H1 (cell line): ENCODE data around the gene PCCA. TPM values are rescaled to one million over a fixed set of nuclear protein-coding genes. Genes with fewer than 3 reads are reported as not detected.
"Not testable (repeated sequence)": the region's sequence is repeated elsewhere in the genome, so short reads cannot be mapped to it uniquely, and the experiment has no call there.

ENCODE experiments used
- CTCF ChIA-PET: fragments of 300-600 bp; sonication (Branson Sonifier 250); formaldehyde crosslinking; loops from one replicate; lab custom pipeline; 2021; ENCODE audit not compliant: partially characterized antibody; lab: Charles Lee
- POLR2A ChIA-PET: fragments of 300-600 bp; sonication (Branson Sonifier 250); formaldehyde crosslinking; loops from one replicate; lab custom pipeline; 2021; ENCODE audit warnings: inconsistent platforms; ENCODE audit not compliant: partially characterized antibody; lab: Charles Lee
- DNase-seq, 2 experiments: peaks; one replicate each; pipeline versions ENCODE4 v3.0.0 to v3.0.0-alpha.2; 2010 to 2022; ENCODE audit warnings: low spot score in 2 of 2, low read depth in 1 of 2, mixed read lengths in 1 of 2
- FAIRE-seq: peaks from 2 replicates; lab custom pipeline; 2011; peaks lifted over from hg19 to GRCh38; lab: Jason Lieb, UNC
- H2AFZ ChIP-seq: 2 replicates; pipeline ENCODE4 v1.8.1; 2012; ENCODE audit warnings: low read length, inconsistent platforms
- H2AK5ac ChIP-seq: 2 replicates; pipeline ENCODE4 v1.6.1; 2013; ENCODE audit warnings: low read depth, low read length
- H2BK120ac ChIP-seq: replicated peaks from 2 replicates; pipeline ENCODE3; 2013; ENCODE audit warnings: low read depth, low read length, inconsistent platforms
- H2BK12ac ChIP-seq: 2 replicates; pipeline ENCODE4 v1.6.1; 2013; ENCODE audit warnings: low read depth, low read length
- H2BK15ac ChIP-seq: 2 replicates; pipeline ENCODE4 v1.6.1; 2013; ENCODE audit warnings: low read length
- H2BK20ac ChIP-seq: 2 replicates; pipeline ENCODE4 v1.6.1; 2013; ENCODE audit warnings: low read length
- H2BK5ac ChIP-seq: 2 replicates; pipeline ENCODE4 v1.6.1; 2013; ENCODE audit warnings: low read depth, low read length
- H3K14ac ChIP-seq: 2 replicates; pipeline ENCODE4 v1.6.1; 2013; ENCODE audit warnings: inconsistent platforms; ENCODE audit not compliant: insufficient read length
- H3K18ac ChIP-seq: 2 replicates; pipeline ENCODE4 v1.6.1; 2013; ENCODE audit warnings: low read length; ENCODE audit errors: extremely low read depth
- H3K23ac ChIP-seq: 2 replicates; pipeline ENCODE4 v1.6.1; 2013; ENCODE audit warnings: inconsistent platforms; ENCODE audit not compliant: insufficient read length
- H3K23me2 ChIP-seq: 2 replicates; pipeline ENCODE4 v1.6.1; 2013; ENCODE audit warnings: low read depth, low read length
- H3K27ac ChIP-seq: 2 replicates; pipeline ENCODE4 v1.6.1; 2011; ENCODE audit warnings: low read depth, low read length, inconsistent platforms
- H3K27me3 ChIP-seq, 4 experiments: replicated peaks in 1 of 4; 1 replicate in 1 of 4; 2 replicates in 3 of 4; pipeline versions ENCODE4 v1.6.1 to v1.8.1; 2011 to 2013; ENCODE audit warnings: low read length in 3 of 4, mild to moderate bottlenecking in 3 of 4, inconsistent platforms in 2 of 4, mixed read lengths in 2 of 4, moderate library complexity in 1 of 4; ENCODE audit not compliant: control insufficient read depth in 3 of 4, insufficient read depth in 3 of 4; ENCODE audit errors: extremely low read depth in 1 of 4
- H3K36me3 ChIP-seq, 4 experiments: 2 replicates each; pipeline versions ENCODE4 v1.6.1 to v1.8.1; 2011 to 2013; ENCODE audit warnings: mild to moderate bottlenecking in 4 of 4, low read length in 3 of 4, moderate library complexity in 2 of 4, control low read depth in 1 of 4, inconsistent platforms in 1 of 4; ENCODE audit not compliant: insufficient read depth in 4 of 4, control insufficient read depth in 2 of 4
- H3K4ac ChIP-seq: replicated peaks from 2 replicates; pipeline ENCODE3; 2013; ENCODE audit warnings: low read length, low read depth, mixed read lengths, inconsistent platforms; ENCODE audit not compliant: insufficient read length
- H3K4me1 ChIP-seq, 4 experiments: replicated peaks in 1 of 4; 1 replicate in 1 of 4; 2 replicates in 3 of 4; pipeline versions ENCODE4 v1.6.1 to v1.8.1; 2011 to 2013; ENCODE audit warnings: low read length in 3 of 4, inconsistent platforms in 2 of 4, mixed read lengths in 1 of 4; ENCODE audit not compliant: insufficient read depth in 4 of 4, control insufficient read depth in 3 of 4
- H3K4me2 ChIP-seq, 2 experiments: 2 replicates each; pipeline versions ENCODE4 v1.6.1 to v1.8.1; 2011 to 2013; ENCODE audit warnings: low read depth in 2 of 2, low read length in 2 of 2, control low read depth in 1 of 2, inconsistent platforms in 1 of 2, mild to moderate bottlenecking in 1 of 2; ENCODE audit not compliant: insufficient read depth in 1 of 2
- H3K4me3 ChIP-seq, 4 experiments: fragments of 200-600, 300-600 bp in 1 of 4; sonication (generic), shearing (Covaris generic), sonication (Bioruptor Twin) in 1 of 4; 2 replicates each; pipeline versions ENCODE4 v1.5.1 to v1.8.1; 2011 to 2016; ENCODE audit warnings: low read length in 4 of 4, low read depth in 3 of 4, control low read depth in 2 of 4, inconsistent platforms in 2 of 4, mild to moderate bottlenecking in 2 of 4, mixed read lengths in 1 of 4, moderate library complexity in 1 of 4; ENCODE audit not compliant: insufficient read depth in 2 of 4; ENCODE audit errors: extremely low read depth in 1 of 4
- H3K56ac ChIP-seq: replicated peaks from 2 replicates; pipeline ENCODE3; 2013; ENCODE audit warnings: low read depth, mild to moderate bottlenecking, mixed read lengths, low read length, inconsistent platforms; ENCODE audit not compliant: insufficient read length
- H3K79me1 ChIP-seq: 2 replicates; pipeline ENCODE4 v1.6.1; 2013; ENCODE audit warnings: low read depth, low read length, control low read depth
- H3K79me2 ChIP-seq, 2 experiments: 2 replicates each; pipeline versions ENCODE4 v1.6.1 to v1.8.1; 2012 to 2013; ENCODE audit warnings: low read length in 2 of 2, mild to moderate bottlenecking in 2 of 2, inconsistent platforms in 1 of 2; ENCODE audit not compliant: insufficient read depth in 2 of 2, control insufficient read depth in 1 of 2
- H3K9ac ChIP-seq, 4 experiments: replicated peaks in 1 of 4; 1 replicate in 1 of 4; 2 replicates in 3 of 4; pipeline versions ENCODE4 v1.6.1 to v1.8.1; 2011 to 2013; ENCODE audit warnings: low read depth in 3 of 4, low read length in 3 of 4, control low read depth in 2 of 4, mild to moderate bottlenecking in 2 of 4, moderate library complexity in 2 of 4, inconsistent platforms in 1 of 4; ENCODE audit errors: extremely low read depth in 1 of 4
- H3K9me3 ChIP-seq, 2 experiments: 2 replicates each; pipeline versions ENCODE4 v1.6.1 to v1.8.1; 2012 to 2013; ENCODE audit warnings: mild to moderate bottlenecking in 2 of 2, moderate library complexity in 2 of 2, control low read depth in 1 of 2, inconsistent platforms in 1 of 2, low read depth in 1 of 2, low read length in 1 of 2, mixed read lengths in 1 of 2; ENCODE audit not compliant: insufficient read depth in 2 of 2
- H4K20me1 ChIP-seq, 2 experiments: replicated peaks in 1 of 2; 2 replicates each; pipeline versions ENCODE3 to v1.8.1; 2011 to 2013; ENCODE audit warnings: inconsistent platforms in 2 of 2, low read length in 2 of 2, mild to moderate bottlenecking in 1 of 2; ENCODE audit not compliant: insufficient read depth in 2 of 2, control insufficient read depth in 1 of 2
- H4K5ac ChIP-seq: 2 replicates; pipeline ENCODE4 v1.6.1; 2013; ENCODE audit warnings: low read length, low read depth, mixed read lengths, inconsistent platforms; ENCODE audit not compliant: insufficient read length
- H4K8ac ChIP-seq: 2 replicates; pipeline ENCODE4 v1.8.0; 2013; ENCODE audit warnings: mild to moderate bottlenecking, moderate library complexity, low read length, inconsistent platforms; ENCODE audit not compliant: insufficient read depth; ENCODE audit errors: extremely low read depth
- H4K91ac ChIP-seq: replicated peaks from 2 replicates; pipeline ENCODE3; 2013; ENCODE audit warnings: low read length, mixed read lengths, inconsistent platforms; ENCODE audit not compliant: insufficient read length
- KDM5A ChIP-seq: fragments of 200-600 bp; IDR thresholded peaks from 2 replicates; pipeline ENCODE4 v1.7.1; 2012; ENCODE audit warnings: mild to moderate bottlenecking, low read length, inconsistent platforms, mixed read lengths
- WGBS, 2 experiments: shearing (Covaris generic) in 1 of 2; methylation state at CpG; one replicate each; pipeline versions ENCODE4 v1.1.6 to v1.1.7; 2013 to 2015; ENCODE audit warnings: low lambda C conversion rate in 2 of 2, mixed read lengths in 2 of 2, inconsistent platforms in 1 of 2, low coverage in 1 of 2, missing lambda C conversion rate in 1 of 2; ENCODE audit not compliant: insufficient replicate concordance in 2 of 2, insufficient coverage in 1 of 2, insufficient read length in 1 of 2; ENCODE audit errors: extremely low coverage in 1 of 2, missing lambda C conversion rate in 1 of 2; 5-methylcytosine and 5-hydroxymethylcytosine counted together
- polyA plus RNA-seq, 7 experiments: library from polyadenylated mRNA; depleted of rRNA in 3 of 7; stranded (reverse) in 5 of 7; unstranded in 2 of 7; fragments of >200 nt in 5 of 7; fragments of 200-250 nt in 2 of 7; gene quantifications; 1 replicate in 5 of 7; 2 replicates in 1 of 7; 4 replicates in 1 of 7; pipeline versions ENCODE4 v1.2.1 to v1.2.3, GENCODE V29; 2011 to 2013; ENCODE audit warnings: missing spikeins in 2 of 7, mixed read lengths in 2 of 7
- total RNA-seq: library from RNA; stranded (reverse); fragmentation: NEBNext Ultra II Directional; extraction: Animal tissue kit (Norgen Biotek cat#: 25700); gene quantifications from 2 replicates; pipeline ENCODE4 v1.2.1, GENCODE V29; 2021

The PCCA gene
- total and polyA plus RNA-seq, 2 of the 8 experiments (the other 6 are each of a cell fraction or from before 2014, with no cell fraction given), result 18.4 to 49.8 TPM

- Histone ChIP-seq H3K9ac (no peak overlapping the region), H3K4ac (no peak overlapping the region), H2BK120ac (no peak overlapping the region), H3K14ac (no peak overlapping the region), H3K4me2 (no peak overlapping the region), H2BK15ac (no peak overlapping the region), H3K9me3 (peaks cover 3 to 6% of the 10 kb centered on the region in 2 experiments; a peak in 1 of 4 replicates), H3K4me3 (no peak overlapping the region), H2AK5ac (no peak overlapping the region), H4K20me1 (no peaks in the 10 kb centered on the region), H3K79me1 (no peaks in the 10 kb centered on the region), H2BK20ac (no peak overlapping the region), H3K36me3 (peaks cover 0 to 18% (median 7%) of the 10 kb centered on the region in 4 experiments; a peak in 4 of 8 replicates), H4K8ac (no peak overlapping the region), H2AFZ (no peak overlapping the region), H3K56ac (no peak overlapping the region), H3K27me3 (no peaks in the 10 kb centered on the region), H3K23ac (no peak overlapping the region), H3K4me1 (no peaks in the 10 kb centered on the region), H3K23me2 (no peaks in the 10 kb centered on the region), H3K79me2 (peaks cover 0 to 7% of the 10 kb centered on the region in 2 experiments; a peak in 1 of 4 replicates), H4K91ac (no peak overlapping the region), H4K5ac (no peak overlapping the region), H3K27ac (no peak overlapping the region), H2BK12ac (no peak overlapping the region), H3K18ac (no peak overlapping the region), H2BK5ac (no peak overlapping the region)
- WGBS, 2 experiments, result 92% methylated on average over 5 of the region's 5 CpGs; no CpG with 5 or more reads in 1 of the 2 experiments
- CTCF ChIA-PET, result interaction anchor here (0.6 to 1.1 kb wide), 3 partner anchors 24 to 511 kb away, joined by 3 read pairs; no protein-coding TSS in a partner anchor
- POLR2A ChIA-PET, result no interaction called here
- TF ChIP-seq KDM5A, result no peak
- DNase-seq, result no peak
- no peak for FAIRE-seq
Observed at GRCh38 chr13:100280681-100281080, 191.8 kb downstream of the PCCA start.

GRCh38 chr13:100282306-100282705 is 193.4 kb downstream of the PCCA start:
- DNase-seq, H3K14ac ChIP-seq, H3K79me2 ChIP-seq, H3K4me2 ChIP-seq, H3K56ac ChIP-seq, H2AFZ ChIP-seq, H3K4ac ChIP-seq, H3K27me3 ChIP-seq, FAIRE-seq, H3K9me3 ChIP-seq, POLR2A ChIA-PET, H2BK15ac ChIP-seq, H4K20me1 ChIP-seq, H2AK5ac ChIP-seq, H3K4me3 ChIP-seq, H4K91ac ChIP-seq, H3K23ac ChIP-seq, H3K23me2 ChIP-seq, H2BK5ac ChIP-seq, H3K18ac ChIP-seq, H3K79me1 ChIP-seq, H2BK12ac ChIP-seq, H3K9ac ChIP-seq, H2BK20ac ChIP-seq, H3K4me1 ChIP-seq, H2BK120ac ChIP-seq, H4K5ac ChIP-seq, H3K27ac ChIP-seq, H4K8ac ChIP-seq, CTCF ChIA-PET: not testable (repeated sequence)
- 85% methylated on average over 15 of the region's 16 CpGs; no CpG with 5 or more reads in 1 of the 2 experiments for WGBS, 2 experiments
- H3K36me3 ChIP-seq, result peaks cover 0 to 18% (median 7%) of the 10 kb centered on the region in 4 experiments; a peak in 4 of 8 replicates
